ENCODE measurements around the gene DPP6.
"Not testable (repeated sequence)": the region's sequence is repeated elsewhere in the genome, so short reads cannot be mapped to it uniquely, and the experiment has no call there.

Gene DPP6

GRCh38 chr7:154148791-154149516 lies 96.8 kb downstream of the DPP6 start:
- DNase-seq: not testable (repeated sequence)

DNA sequence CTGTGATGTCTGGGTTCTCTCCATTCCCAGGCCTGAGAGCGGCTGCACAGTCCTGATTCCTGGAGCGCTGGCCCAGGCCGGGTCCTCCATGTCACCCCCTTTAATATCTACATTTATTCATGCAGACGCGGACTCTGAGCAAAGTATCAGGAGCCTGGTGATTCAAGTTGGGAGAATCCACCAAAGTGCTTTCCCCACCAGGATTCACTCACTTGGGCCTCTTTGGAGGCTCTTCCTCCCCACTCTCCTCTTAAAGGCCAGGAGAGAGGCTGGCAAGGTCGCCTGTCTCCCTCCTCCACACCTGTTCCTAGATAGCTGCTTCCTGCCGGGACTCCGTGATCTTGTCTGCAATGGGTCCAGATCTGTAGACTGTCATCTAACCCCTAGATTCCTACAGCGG lies 98.5 kb downstream of the DPP6 start:
- not testable (repeated sequence) for DNase-seq

DNA sequence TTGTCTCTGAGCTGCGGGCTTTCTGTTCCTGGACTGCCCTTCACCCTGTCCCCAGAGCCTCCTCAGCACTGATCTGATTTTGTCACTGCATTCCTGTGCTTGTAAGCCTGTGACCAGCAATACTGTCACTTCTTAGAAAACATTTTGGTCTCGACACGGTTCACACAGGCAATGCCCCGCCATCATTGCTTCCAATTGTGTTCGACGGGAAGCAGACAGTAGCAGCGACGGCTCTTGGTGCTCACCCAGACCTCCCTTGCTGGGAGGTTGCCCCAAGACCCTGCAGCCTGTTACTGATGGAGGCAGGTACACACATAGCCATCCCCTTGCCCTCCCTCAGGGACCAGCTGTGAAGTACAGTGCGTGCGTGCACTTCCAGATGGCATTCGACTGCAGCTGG lies 99.1 kb downstream of the DPP6 start:
- DNase-seq: not testable (repeated sequence)

- not testable (repeated sequence) for DNase-seq
Observed at GRCh38 chr7:154155928-154156327, 103.7 kb downstream of the DPP6 start.

- not testable (repeated sequence) for DNase-seq
Observed at GRCh38 chr7:154162921-154163320, 110.7 kb downstream of the DPP6 start.

- DNase-seq: not testable (repeated sequence)
Observed at GRCh38 chr7:154163642-154164041, 111.4 kb downstream of the DPP6 start.

- no peak for DNase-seq
Observed at GRCh38 chr7:154167051-154167450, 114.9 kb downstream of the DPP6 start.

GRCh38 chr7:154167807-154168206 lies 115.6 kb downstream of the DPP6 start:
- no peak for DNase-seq

GRCh38 chr7:154171422-154171821 lies 119.2 kb downstream of the DPP6 start:
- no peak for DNase-seq

- no peak for DNase-seq
Observed at GRCh38 chr7:154172236-154172635, 120.0 kb downstream of the DPP6 start.

GRCh38 chr7:154177584-154177983 lies 125.4 kb downstream of the DPP6 start:
- DNase-seq: no peak

- no peak for DNase-seq
Observed at GRCh38 chr7:154178895-154179294, 126.7 kb downstream of the DPP6 start.

GRCh38 chr7:154183482-154183881 lies 131.3 kb downstream of the DPP6 start:
- DNase-seq: no peak

DNA sequence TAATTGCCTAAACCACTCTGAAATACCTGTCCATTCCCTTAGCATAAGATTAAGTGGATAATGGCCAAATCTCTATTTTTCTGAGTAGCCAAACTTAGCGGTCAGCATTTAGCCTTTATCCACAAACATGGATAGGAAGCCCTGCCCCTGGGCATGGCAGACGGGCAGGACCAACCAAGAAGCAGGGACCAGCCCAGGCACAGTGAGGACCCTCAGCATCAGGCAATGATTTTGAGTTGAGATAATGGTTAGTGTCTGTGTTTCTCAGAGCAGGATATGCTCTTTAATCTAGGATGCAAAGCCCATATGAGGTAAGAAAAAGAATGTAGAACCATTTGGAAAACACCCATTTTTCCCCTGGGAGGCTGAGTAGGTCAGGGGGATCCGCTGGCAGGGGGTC lies 131.7 kb downstream of the DPP6 start:
- no peak for DNase-seq

DNA sequence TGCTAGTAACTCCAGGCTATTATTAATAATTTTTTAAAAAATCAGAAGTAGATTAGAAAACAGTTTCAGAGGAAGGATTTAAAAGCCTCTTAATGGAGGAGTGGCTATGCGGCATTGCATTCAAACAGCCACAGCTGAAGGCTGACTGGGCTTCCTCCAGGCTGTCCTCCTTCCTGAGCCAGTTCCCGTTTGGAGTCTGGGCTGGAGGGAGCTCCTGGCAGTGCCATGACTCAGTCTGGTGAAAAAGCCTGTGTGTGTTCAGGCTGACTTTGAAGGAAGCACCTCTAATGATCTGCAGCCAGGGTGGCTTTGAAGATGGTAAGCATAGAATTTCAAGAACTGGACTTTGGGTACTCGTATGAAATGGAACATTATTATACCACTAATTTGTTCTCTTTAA lies 134.6 kb downstream of the DPP6 start:
- DNase-seq: no peak

DNA sequence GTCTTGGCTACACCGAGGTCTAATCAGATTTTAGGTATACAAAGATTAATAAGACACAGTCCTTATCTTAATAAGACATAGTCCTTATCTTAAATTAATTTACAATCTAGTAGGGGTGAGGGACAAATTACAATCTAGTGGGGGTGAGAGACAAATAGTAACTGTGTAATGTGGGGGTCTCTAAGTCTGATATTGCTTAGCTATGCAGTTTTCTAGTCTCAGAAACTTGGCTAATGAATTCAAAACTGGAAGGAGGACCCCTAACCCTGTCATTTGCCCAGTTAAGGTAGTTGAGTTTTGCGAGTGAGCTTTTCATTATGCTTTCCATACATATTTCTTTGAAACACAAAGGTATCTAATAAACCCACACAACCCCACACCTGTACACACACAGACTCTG lies 136.1 kb downstream of the DPP6 start:
- no peak for DNase-seq

DNA sequence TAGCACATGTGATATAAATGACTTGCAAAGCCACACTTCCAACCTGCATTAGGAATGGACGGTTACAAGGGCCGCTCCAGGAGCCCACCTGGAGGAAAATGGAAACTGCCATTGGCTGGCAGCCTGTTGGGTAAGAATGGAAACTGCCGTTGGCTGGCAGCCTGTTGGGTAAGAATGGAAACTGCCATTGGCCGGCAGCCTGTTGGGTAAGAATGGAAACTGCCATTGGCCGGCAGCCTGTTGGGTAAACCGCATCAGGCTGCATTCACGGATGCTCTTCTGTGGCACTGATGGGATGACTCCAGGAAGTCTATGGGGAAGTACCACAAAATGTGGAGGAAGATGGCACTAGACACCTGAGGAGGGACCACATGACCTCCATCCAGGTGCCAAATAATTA lies 143.1 kb downstream of the DPP6 start:
- DNase-seq: no peak

GRCh38 chr7:154198481-154198880 lies 146.3 kb downstream of the DPP6 start:
- DNase-seq: no peak

- no peak for DNase-seq
Observed at GRCh38 chr7:154200241-154200640, 148.0 kb downstream of the DPP6 start.

DNA sequence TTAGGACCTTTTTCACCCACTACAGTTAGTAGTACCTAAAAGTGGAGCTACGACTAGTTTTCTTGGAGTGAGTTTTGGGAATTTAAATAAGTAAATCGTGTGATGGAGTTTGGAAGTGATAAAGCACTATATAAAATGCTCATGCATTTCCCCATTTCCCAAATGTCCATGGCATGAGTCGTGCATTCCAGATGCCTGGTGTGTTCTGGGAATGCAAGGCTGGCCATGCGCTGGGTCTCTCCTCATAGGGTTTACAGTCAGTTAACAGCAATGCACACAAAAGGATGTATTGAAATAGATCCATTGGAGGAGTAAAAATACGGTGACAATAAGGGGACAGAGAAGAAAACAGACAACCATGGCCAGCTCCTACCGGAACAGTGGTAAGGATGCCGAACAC lies 149.8 kb downstream of the DPP6 start:
- no peak for DNase-seq

- DNase-seq: no peak
Observed at GRCh38 chr7:154204046-154204445, 151.8 kb downstream of the DPP6 start.

DNA sequence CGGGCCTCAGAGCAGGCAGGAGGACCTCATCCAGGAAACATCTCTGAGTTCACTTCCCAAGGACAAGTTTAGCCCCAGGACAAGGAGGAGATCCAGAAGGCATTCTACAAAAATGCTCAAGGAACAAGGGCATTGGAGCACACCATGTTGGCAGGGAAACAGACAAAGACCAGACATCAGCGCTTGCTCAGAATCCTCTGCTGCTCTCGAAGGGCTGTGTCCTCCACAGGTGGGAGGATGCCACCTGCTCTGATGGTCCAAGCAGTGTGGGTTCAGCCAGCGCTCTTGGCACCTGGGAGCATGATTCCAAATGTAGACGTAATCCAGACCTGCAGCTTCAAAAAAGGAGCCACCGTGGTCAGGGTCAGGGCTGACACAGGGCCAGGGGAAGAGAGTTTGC lies 160.7 kb downstream of the DPP6 start:
- DNase-seq: no peak

DNA sequence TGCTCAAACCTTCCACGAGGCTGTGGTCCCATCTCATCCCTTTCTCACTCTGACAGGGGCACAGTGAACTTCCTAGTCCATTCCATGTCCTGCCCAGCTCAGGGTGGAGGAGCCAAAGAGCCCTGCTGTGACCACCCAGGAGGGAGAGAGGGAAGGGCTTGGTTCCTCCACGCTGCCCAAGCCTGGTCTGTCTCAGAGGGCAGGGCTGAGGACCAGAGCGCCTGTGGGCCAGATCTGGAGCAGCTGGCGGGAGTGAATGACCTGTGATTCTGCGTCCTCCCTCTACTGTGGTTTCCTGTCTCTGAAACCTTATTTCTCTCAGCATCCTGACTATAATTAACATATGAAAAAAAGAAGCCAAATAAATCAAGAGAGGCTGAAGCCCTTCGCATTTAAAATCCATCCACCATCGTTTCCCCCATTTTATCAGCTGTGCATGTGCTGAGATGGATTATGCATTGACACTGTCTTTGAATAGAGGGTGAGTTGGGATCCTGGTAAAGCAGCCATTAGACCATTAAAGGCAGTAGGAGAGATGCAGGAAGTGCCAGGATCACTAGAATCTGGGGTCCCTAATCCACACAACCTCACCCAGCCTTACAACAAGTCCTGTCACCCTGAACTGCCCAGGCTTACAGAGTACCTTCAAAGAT lies 165.6 kb downstream of the DPP6 start:
- no peak for DNase-seq

- DNase-seq: no peak
Observed at GRCh38 chr7:154231732-154232131, 179.5 kb downstream of the DPP6 start.
